ENCODE data around the gene MED12L. TPM values are rescaled to one million over a fixed set of nuclear protein-coding genes. Genes with fewer than 3 reads are reported as not detected.

The MED12L gene
- total and polyA plus RNA-seq, 10 of the 15 experiments (the other 5 are each of a cell fraction or from before 2014, with no cell fraction given) = 0.01 to 0.06 (median 0.03) TPM; not detected in 2

- H3K27ac ChIP-seq (ENCODE audit: control insufficient read depth, insufficient read depth) = no peak overlapping the region
- SMC1A ChIA-PET (ENCODE audit: uncharacterized antibody, unreplicated experiment) = interaction anchor here (1.2 kb wide), 1 partner anchor 34 kb away, joined by 3 read pairs; no protein-coding TSS in a partner anchor
- ATAC-seq (peak; percentile 20; the same call in 1 of the 3 replicates), DNase-seq (ENCODE audit: low read depth, low spot score) (no peak), FAIRE-seq (no peak)
- CTCF ChIA-PET = interaction anchor here (0.7 to 1.4 kb wide), 3 partner anchors 35 to 123 kb away, joined by 3 to 4 read pairs (median 3); no protein-coding TSS in a partner anchor
- no peak overlapping the region for H3K4me3 ChIP-seq
- H4K20me1 ChIP-seq (ENCODE audit: control insufficient read depth, insufficient read depth) = no peaks in the 10 kb centered on the region
- RAD21 ChIA-PET (ENCODE audit: unreplicated experiment) = no interaction called here
- intact Hi-C loops (cut with micrococcal nuclease; ENCODE audit: unreplicated experiment) (no loop called here), in situ Hi-C loops (cut with MboI) (no loop called here)
- no TSS peak for BruUV-seq (replicated peaks)
- H3K4me1 ChIP-seq (ENCODE audit: control insufficient read depth, insufficient read depth, low read length) = no peaks in the 10 kb centered on the region; the same call in 1 of the 2 replicates
- POLR2A ChIA-PET = no interaction called here
- no peak overlapping the region for H3K4me2 ChIP-seq (ENCODE audit: control insufficient read depth, insufficient read depth)
- no peaks in the 10 kb centered on the region for H3K79me2 ChIP-seq (ENCODE audit: control insufficient read depth, insufficient read depth, low read length)
- H2AFZ ChIP-seq (ENCODE audit: control insufficient read depth, low read depth, low read length) = no peak overlapping the region
- H3K9ac ChIP-seq (ENCODE audit: control insufficient read depth, insufficient read depth, low read length) = no peak overlapping the region
- no peaks in the 10 kb centered on the region for H3K27me3 ChIP-seq (replicated peaks in 1 of 2; ENCODE audit: control insufficient read depth in 2 of 2, insufficient read depth in 2 of 2, low read length in 1 of 2)
- H3K36me3 ChIP-seq (ENCODE audit: control insufficient read depth in 2 of 2, insufficient read depth in 2 of 2, low read length in 1 of 2) = no peaks in the 10 kb centered on the region
- 40% methylated on average over 3 of the region's 3 CpGs for WGBS (ENCODE audit: insufficient coverage, insufficient replicate concordance, low lambda C conversion rate, missing lambda C conversion rate)
- no peaks in the 10 kb centered on the region for H3K9me3 ChIP-seq (replicated peaks; ENCODE audit: control insufficient read depth, insufficient read depth, low read length)
- TF ChIP-seq HDGF (IDR thresholded peaks at IDR 0.05) (no peak), STAT3 (IDR thresholded peaks at IDR 0.05; ENCODE audit: low read depth, low read length) (no peak), BMI1 (IDR thresholded peaks at IDR 0.05; ENCODE audit: borderline replicate concordance) (no peak), SMAD1 (IDR thresholded peaks at IDR 0.05; ENCODE audit: low read depth, partially characterized antibody) (no peak), RAD51 (IDR thresholded peaks at IDR 0.05) (no peak), CEBPZ (IDR thresholded peaks at IDR 0.05; ENCODE audit: low read depth, low read length) (no peak), SRF (IDR thresholded peaks at IDR 0.05; ENCODE audit: low read depth in 2 of 2, low read length in 2 of 2) (no peak), CHD2 (IDR thresholded peaks at IDR 0.05; ENCODE audit: borderline replicate concordance, low read depth, low read length) (no peak), CTCF (IDR thresholded peaks at IDR 0.05 in 2 of 3, conservative IDR thresholded peaks at IDR 0.05 in 1 of 3; ENCODE audit: control insufficient read depth in 2 of 3, extremely low read depth in 1 of 3, insufficient read depth in 1 of 3, low read depth in 3 of 3, low read length in 3 of 3) (no peak), PRDM15 (CRISPR knock-in tag; IDR thresholded peaks at IDR 0.05) (no peak)
These were observed 119.3 kb downstream of the MED12L start for GRCh38 chr3:151204530-151205402.

Measured in GM12878 (cell line).